ENCODE measurements around the gene FBXO17. TPM values are rescaled to one million over a fixed set of nuclear protein-coding genes. Genes with fewer than 3 reads are reported as not detected.

Gene FBXO17
- 1 to 10 TPM; 5.4 to 6.1 TPM for polyA plus RNA-seq

- H3K4me3 ChIP-seq (ENCODE audit: low read depth in 1 of 2, low read length in 2 of 2) = peak within 1 kb of the TSS; percentile 53 to 57
- no peaks in the 10 kb centered on the region for H3K27me3 ChIP-seq (ENCODE audit: control insufficient read depth in 1 of 2, insufficient read depth in 2 of 2, low read length in 2 of 2)
- peaks cover 0 to 5% of the 10 kb centered on the region in 2 donors for H3K4me1 ChIP-seq (ENCODE audit: control insufficient read depth in 2 of 2, insufficient read depth in 2 of 2, low read length in 1 of 2)
- H3K36me3 ChIP-seq (ENCODE audit: control insufficient read depth in 2 of 2, insufficient read depth in 2 of 2, low read length in 1 of 2) = no peaks in the 10 kb centered on the region
- H3K9me3 ChIP-seq (ENCODE audit: control insufficient read depth in 2 of 2, insufficient read depth in 1 of 2, low read depth in 1 of 2, low read length in 1 of 2) = no peaks in the 10 kb centered on the region
- H3K27ac ChIP-seq (ENCODE audit: low read depth in 2 of 2, low read length in 1 of 2) = peak within 1 kb of the TSS; percentile 80 to 82
- 4 to 6% methylated on average over 44 to 63 of the region's 63 CpGs for WGBS, 2 donors
Measured at GRCh38 chr19:38975214-38975860, at the start of gene FBXO17. TSS of gene FBXO17 (minus strand) at chr19:38975742. CDS start at chr19:38950319, 25,423 bp downstream.

- 90 to 94% methylated on average over 14 of the region's 14 CpGs for WGBS, 2 donors
Measured at GRCh38 chr19:39024875-39025641, 49.5 kb upstream of the FBXO17 start.

GRCh38 chr19:39021063-39021462 lies 45.5 kb upstream of the FBXO17 start:
- no peak overlapping the region for H3K27ac ChIP-seq (ENCODE audit: low read depth in 2 of 2, low read length in 1 of 2)
- no peak overlapping the region for H3K4me3 ChIP-seq (ENCODE audit: low read depth in 1 of 2, low read length in 2 of 2)
- H3K4me1 ChIP-seq (ENCODE audit: control insufficient read depth in 2 of 2, insufficient read depth in 2 of 2, low read length in 1 of 2) = no peaks in the 10 kb centered on the region
- H3K36me3 ChIP-seq (ENCODE audit: control insufficient read depth in 2 of 2, insufficient read depth in 2 of 2, low read length in 1 of 2) = peaks cover 0 to 3% of the 10 kb centered on the region in 2 donors
- no peaks in the 10 kb centered on the region for H3K27me3 ChIP-seq (ENCODE audit: control insufficient read depth in 1 of 2, insufficient read depth in 2 of 2, low read length in 2 of 2)
- 83 to 84% methylated on average over 4 of the region's 4 CpGs for WGBS, 2 donors
- H3K9me3 ChIP-seq (ENCODE audit: control insufficient read depth in 2 of 2, insufficient read depth in 1 of 2, low read depth in 1 of 2, low read length in 1 of 2) = no peaks in the 10 kb centered on the region

More at GRCh38 chr19:39024875-39025641, 49.5 kb upstream of the FBXO17 start:
- Histone ChIP-seq H3K36me3 (ENCODE audit: control insufficient read depth in 2 of 2, insufficient read depth in 2 of 2, low read length in 1 of 2) (peaks cover 0 to 3% of the 10 kb centered on the region in 2 donors), H3K4me3 (ENCODE audit: low read depth in 1 of 2, low read length in 2 of 2) (no peak overlapping the region), H3K4me1 (ENCODE audit: control insufficient read depth in 2 of 2, insufficient read depth in 2 of 2, low read length in 1 of 2) (no peaks in the 10 kb centered on the region), H3K27me3 (ENCODE audit: control insufficient read depth in 1 of 2, insufficient read depth in 2 of 2, low read length in 2 of 2) (no peaks in the 10 kb centered on the region), H3K27ac (ENCODE audit: low read depth in 2 of 2, low read length in 1 of 2) (no peak overlapping the region), H3K9me3 (ENCODE audit: control insufficient read depth in 2 of 2, insufficient read depth in 1 of 2, low read depth in 1 of 2, low read length in 1 of 2) (peaks cover 0 to 4% of the 10 kb centered on the region in 2 donors)

GRCh38 chr19:39017646-39018045 lies 42.1 kb upstream of the FBXO17 start:
- 84 to 91% methylated on average over 4 of the region's 4 CpGs for WGBS, 2 donors
- H3K4me3 ChIP-seq (ENCODE audit: low read depth in 1 of 2, low read length in 2 of 2) = no peak overlapping the region
- H3K9me3 ChIP-seq (ENCODE audit: control insufficient read depth in 2 of 2, insufficient read depth in 1 of 2, low read depth in 1 of 2, low read length in 1 of 2) = no peaks in the 10 kb centered on the region
- no peaks in the 10 kb centered on the region for H3K27me3 ChIP-seq (ENCODE audit: control insufficient read depth in 1 of 2, insufficient read depth in 2 of 2, low read length in 2 of 2)
- H3K4me1 ChIP-seq (ENCODE audit: control insufficient read depth in 2 of 2, insufficient read depth in 2 of 2, low read length in 1 of 2) = peaks cover 0 to 4% of the 10 kb centered on the region in 2 donors
- H3K36me3 ChIP-seq (ENCODE audit: control insufficient read depth in 2 of 2, insufficient read depth in 2 of 2, low read length in 1 of 2) = no peaks in the 10 kb centered on the region
- no peak overlapping the region for H3K27ac ChIP-seq (ENCODE audit: low read depth in 2 of 2, low read length in 1 of 2)

GRCh38 chr19:39017026-39017425 lies 41.5 kb upstream of the FBXO17 start:
- Histone ChIP-seq H3K27me3 (ENCODE audit: control insufficient read depth in 1 of 2, insufficient read depth in 2 of 2, low read length in 2 of 2) (no peaks in the 10 kb centered on the region), H3K27ac (ENCODE audit: low read depth in 2 of 2, low read length in 1 of 2) (no peak overlapping the region), H3K4me1 (ENCODE audit: control insufficient read depth in 2 of 2, insufficient read depth in 2 of 2, low read length in 1 of 2) (peaks cover 0 to 4% of the 10 kb centered on the region in 2 donors), H3K4me3 (ENCODE audit: low read depth in 1 of 2, low read length in 2 of 2) (no peak overlapping the region), H3K9me3 (ENCODE audit: control insufficient read depth in 2 of 2, insufficient read depth in 1 of 2, low read depth in 1 of 2, low read length in 1 of 2) (no peaks in the 10 kb centered on the region), H3K36me3 (ENCODE audit: control insufficient read depth in 2 of 2, insufficient read depth in 2 of 2, low read length in 1 of 2) (no peaks in the 10 kb centered on the region)
- WGBS, 2 donors = 56 to 63% methylated on average over 6 of the region's 6 CpGs

- H3K4me1 ChIP-seq (ENCODE audit: control insufficient read depth in 2 of 2, insufficient read depth in 2 of 2, low read length in 1 of 2) = peaks cover 0 to 4% of the 10 kb centered on the region in 2 donors
- no peak overlapping the region for H3K27ac ChIP-seq (ENCODE audit: low read depth in 2 of 2, low read length in 1 of 2)
- no peaks in the 10 kb centered on the region for H3K36me3 ChIP-seq (ENCODE audit: control insufficient read depth in 2 of 2, insufficient read depth in 2 of 2, low read length in 1 of 2)
- H3K9me3 ChIP-seq (ENCODE audit: control insufficient read depth in 2 of 2, insufficient read depth in 1 of 2, low read depth in 1 of 2, low read length in 1 of 2) = no peaks in the 10 kb centered on the region
- H3K4me3 ChIP-seq (ENCODE audit: low read depth in 1 of 2, low read length in 2 of 2) = no peak overlapping the region
- H3K27me3 ChIP-seq (ENCODE audit: control insufficient read depth in 1 of 2, insufficient read depth in 2 of 2, low read length in 2 of 2) = no peaks in the 10 kb centered on the region
- 39 to 66% methylated on average over 7 of the region's 7 CpGs for WGBS, 2 donors
Measured at GRCh38 chr19:39014037-39014436, 38.5 kb upstream of the FBXO17 start.

- no peaks in the 10 kb centered on the region for H3K36me3 ChIP-seq (ENCODE audit: control insufficient read depth in 2 of 2, insufficient read depth in 2 of 2, low read length in 1 of 2)
- peaks cover 0 to 1% of the 10 kb centered on the region in 2 donors for H3K4me1 ChIP-seq (ENCODE audit: control insufficient read depth in 2 of 2, insufficient read depth in 2 of 2, low read length in 1 of 2)
- H3K4me3 ChIP-seq (ENCODE audit: low read depth in 1 of 2, low read length in 2 of 2) = no peak overlapping the region
- H3K27me3 ChIP-seq (ENCODE audit: control insufficient read depth in 1 of 2, insufficient read depth in 2 of 2, low read length in 2 of 2) = no peaks in the 10 kb centered on the region
- H3K9me3 ChIP-seq (ENCODE audit: control insufficient read depth in 2 of 2, insufficient read depth in 1 of 2, low read depth in 1 of 2, low read length in 1 of 2) = no peaks in the 10 kb centered on the region
- H3K27ac ChIP-seq (ENCODE audit: low read depth in 2 of 2, low read length in 1 of 2) = no peak overlapping the region
- WGBS, 2 donors = 84 to 90% methylated on average over 6 of the region's 6 CpGs
Measured at GRCh38 chr19:39009001-39009400, 33.5 kb upstream of the FBXO17 start.

GRCh38 chr19:39008137-39008536 lies 32.6 kb upstream of the FBXO17 start:
- 95 to 96% methylated on average over 6 of the region's 6 CpGs for WGBS, 2 donors
- no peaks in the 10 kb centered on the region for H3K4me1 ChIP-seq (ENCODE audit: control insufficient read depth in 2 of 2, insufficient read depth in 2 of 2, low read length in 1 of 2)
- no peak overlapping the region for H3K4me3 ChIP-seq (ENCODE audit: low read depth in 1 of 2, low read length in 2 of 2)
- no peaks in the 10 kb centered on the region for H3K9me3 ChIP-seq (ENCODE audit: control insufficient read depth in 2 of 2, insufficient read depth in 1 of 2, low read depth in 1 of 2, low read length in 1 of 2)
- no peaks in the 10 kb centered on the region for H3K27me3 ChIP-seq (ENCODE audit: control insufficient read depth in 1 of 2, insufficient read depth in 2 of 2, low read length in 2 of 2)
- no peak overlapping the region for H3K27ac ChIP-seq (ENCODE audit: low read depth in 2 of 2, low read length in 1 of 2)
- H3K36me3 ChIP-seq (ENCODE audit: control insufficient read depth in 2 of 2, insufficient read depth in 2 of 2, low read length in 1 of 2) = no peaks in the 10 kb centered on the region

GRCh38 chr19:39007096-39007495 lies 31.6 kb upstream of the FBXO17 start:
- no peaks in the 10 kb centered on the region for H3K36me3 ChIP-seq (ENCODE audit: control insufficient read depth in 2 of 2, insufficient read depth in 2 of 2, low read length in 1 of 2)
- H3K4me1 ChIP-seq (ENCODE audit: control insufficient read depth in 2 of 2, insufficient read depth in 2 of 2, low read length in 1 of 2) = no peaks in the 10 kb centered on the region
- no peaks in the 10 kb centered on the region for H3K27me3 ChIP-seq (ENCODE audit: control insufficient read depth in 1 of 2, insufficient read depth in 2 of 2, low read length in 2 of 2)
- H3K27ac ChIP-seq (ENCODE audit: low read depth in 2 of 2, low read length in 1 of 2) = no peak overlapping the region
- H3K4me3 ChIP-seq (ENCODE audit: low read depth in 1 of 2, low read length in 2 of 2) = no peak overlapping the region
- H3K9me3 ChIP-seq (ENCODE audit: control insufficient read depth in 2 of 2, insufficient read depth in 1 of 2, low read depth in 1 of 2, low read length in 1 of 2) = no peaks in the 10 kb centered on the region
- WGBS, 2 donors = 23 to 31% methylated on average over 3 of the region's 3 CpGs

Data from esophagus (tissue), 2 donors.